Keratinocyte (primary cell): ENCODE measurements around the gene GAS2. TPM values are rescaled to one million over a fixed set of nuclear protein-coding genes. Genes with fewer than 3 reads are reported as not detected.

Experiments
- DNase-seq: peaks from one replicate; pipeline ENCODE4 v3.0.0-alpha.2; 2011; ENCODE audit warnings: low read depth, missing footprints, low spot score
- FAIRE-seq: peaks from 2 replicates; lab custom pipeline; 2011; peaks lifted over from hg19 to GRCh38; lab: Jason Lieb, UNC
- H2AFZ ChIP-seq: 2 replicates; pipeline ENCODE4 v1.6.0; 2012; ENCODE audit warnings: low read length, control low read depth, inconsistent platforms; ENCODE audit not compliant: control insufficient read depth
- H3K27ac ChIP-seq: 2 replicates; pipeline ENCODE4 v1.5.1; 2011; ENCODE audit warnings: low read length; ENCODE audit not compliant: control insufficient read depth, insufficient read depth
- H3K27me3 ChIP-seq: 3 replicates; pipeline ENCODE4 v1.6.0; 2011; ENCODE audit warnings: low read length; ENCODE audit not compliant: control insufficient read depth, insufficient read depth; ENCODE audit errors: extremely low read depth
- H3K36me3 ChIP-seq, 2 experiments: 2 replicates in 1 of 2; 3 replicates in 1 of 2; pipeline ENCODE4 v1.5.1; 2011; ENCODE audit warnings: low read length in 2 of 2, mild to moderate bottlenecking in 1 of 2; ENCODE audit not compliant: control insufficient read depth in 2 of 2, insufficient read depth in 2 of 2; ENCODE audit errors: extremely low read depth in 1 of 2
- H3K4me1 ChIP-seq: 3 replicates; pipeline ENCODE4 v1.5.1; 2011; ENCODE audit warnings: low read length; ENCODE audit not compliant: control insufficient read depth, insufficient read depth; ENCODE audit errors: extremely low read depth
- H3K4me2 ChIP-seq: 3 replicates; pipeline ENCODE4 v1.6.0; 2011; ENCODE audit warnings: low read depth, low read length; ENCODE audit not compliant: control insufficient read depth, insufficient read depth; ENCODE audit errors: extremely low read depth
- H3K4me3 ChIP-seq, 3 experiments: fragments of 200-600 bp in 1 of 3; sonication (generic) in 1 of 3; 2 replicates in 2 of 3; 3 replicates in 1 of 3; pipeline ENCODE4 v1.5.1; 2011 to 2016; ENCODE audit warnings: low read length in 3 of 3, mild to moderate bottlenecking in 3 of 3, control low read depth in 2 of 3, inconsistent platforms in 1 of 3, low read depth in 1 of 3, mixed read lengths in 1 of 3, mixed run types in 1 of 3, moderate library complexity in 1 of 3; ENCODE audit not compliant: control insufficient read depth in 2 of 3, insufficient read depth in 2 of 3; ENCODE audit errors: extremely low read depth in 1 of 3
- H3K79me2 ChIP-seq: 2 replicates; pipeline ENCODE4 v1.6.0; 2012; ENCODE audit warnings: low read length; ENCODE audit not compliant: control insufficient read depth, insufficient read depth
- H3K9ac ChIP-seq: 3 replicates; pipeline ENCODE4 v1.6.0; 2011; ENCODE audit warnings: low read length; ENCODE audit not compliant: control insufficient read depth, insufficient read depth; ENCODE audit errors: extremely low read depth
- H3K9me1 ChIP-seq: 3 replicates; pipeline ENCODE4 v1.6.0; 2011; ENCODE audit warnings: low read length; ENCODE audit not compliant: control insufficient read depth, insufficient read depth; ENCODE audit errors: extremely low read depth
- H3K9me3 ChIP-seq: 2 replicates; pipeline ENCODE4 v1.5.1; 2012; ENCODE audit warnings: low read depth, low read length; ENCODE audit not compliant: control insufficient read depth
- H4K20me1 ChIP-seq: 3 replicates; pipeline ENCODE4 v1.6.0; 2011; ENCODE audit warnings: low read length; ENCODE audit not compliant: control insufficient read depth, insufficient read depth; ENCODE audit errors: extremely low read depth
- EZH2 ChIP-seq: IDR thresholded peaks from one replicate; pipeline ENCODE4 v1.6.1; 2012; ENCODE audit warnings: inconsistent platforms, mild to moderate bottlenecking, low read length, moderate library complexity
- dilution Hi-C: fragments of 300-500 bp; cut with MboI; formaldehyde crosslinking; loops from one replicate; pipeline ENCODE4 v1.7.0; 2020; ENCODE audit warnings: low sequenced_read_pairs; ENCODE audit not compliant: extremely low pct_ligation_motif_present
- polyA plus RNA-seq, 5 experiments: library from polyadenylated mRNA; depleted of rRNA in 3 of 5; stranded (reverse) in 3 of 5; stranded (forward) in 1 of 5; unstranded in 1 of 5; fragments of >200 nt; gene quantifications; 1 replicate in 1 of 5; 2 replicates in 3 of 5; 3 replicates in 1 of 5; pipeline versions ENCODE4 v1.2.1 to v1.2.3, GENCODE V29; 2011 to 2012; ENCODE audit warnings: missing spikeins in 2 of 5, low read depth in 1 of 5, low replicate concordance in 1 of 5
- TF ChIP-seq, protein P1 (sequence below), 3 experiments: IDR thresholded peaks in 1 of 3; conservative IDR thresholded peaks in 1 of 3; optimal IDR thresholded peaks in 1 of 3; 2 replicates in 2 of 3; 3 replicates in 1 of 3; pipeline versions ENCODE3 to v1.5.1; 2011; ENCODE audit warnings: low read length in 3 of 3, mild to moderate bottlenecking in 3 of 3, moderate library complexity in 2 of 3, control low read depth in 1 of 3, inconsistent platforms in 1 of 3; ENCODE audit not compliant: insufficient read depth in 2 of 3; ENCODE audit errors: extremely low read depth in 1 of 3

GAS2 gene
- polyA plus RNA-seq, 1 donor (not counting 4 experiments of a cell fraction or from before 2014, with no cell fraction given) = 0.62 TPM

DNA sequence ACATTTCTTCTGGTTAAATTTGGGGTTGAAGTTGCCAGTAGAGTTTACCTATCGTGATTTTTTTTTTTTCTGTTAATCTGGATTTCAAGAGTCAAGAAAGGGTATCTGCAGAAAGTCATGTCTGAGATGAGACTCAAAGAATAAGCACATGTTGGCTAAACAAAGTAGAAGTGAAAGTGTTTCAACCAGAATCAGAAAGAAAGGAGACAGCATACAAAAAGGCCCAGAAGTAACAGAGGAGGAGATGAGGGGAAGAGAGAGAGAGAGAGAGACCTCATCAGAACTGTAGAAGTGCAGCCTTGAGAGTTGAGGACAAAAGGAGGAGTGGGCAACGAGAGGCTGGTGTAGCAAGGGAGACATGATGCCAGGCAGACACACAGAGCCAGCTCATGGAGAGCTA, 108.3 kb downstream of the GAS2 start:
- DNase-seq (no peak), FAIRE-seq (no peak)
- no peaks in the 10 kb centered on the region for H3K4me1 ChIP-seq

DNA sequence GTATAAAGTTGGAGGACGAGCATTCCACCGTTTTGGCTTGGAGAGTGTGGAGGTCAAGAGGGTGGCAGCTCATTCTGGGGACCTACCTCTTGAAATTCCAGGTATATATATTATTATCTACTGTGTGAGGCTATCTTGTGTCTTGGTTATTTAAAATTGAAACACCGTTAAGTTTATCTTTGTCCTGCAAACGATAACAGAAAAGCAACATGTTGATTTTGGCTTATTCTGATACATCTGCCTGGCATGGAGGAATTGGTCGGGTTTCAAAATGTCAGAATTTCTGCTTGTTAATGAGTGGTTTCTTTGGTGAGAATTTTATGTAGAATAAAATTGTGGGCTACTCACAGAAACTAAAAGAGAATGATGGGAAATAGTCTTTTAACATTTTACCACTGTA, 108.8 kb downstream of the GAS2 start:
- Histone ChIP-seq H3K36me3 (no peaks in the 10 kb centered on the region), H3K4me3 (no peak overlapping the region), H3K9me1 (no peaks in the 10 kb centered on the region), H4K20me1 (no peaks in the 10 kb centered on the region), H3K79me2 (no peaks in the 10 kb centered on the region), H3K27ac (no peak overlapping the region), H3K27me3 (no peaks in the 10 kb centered on the region), H3K4me2 (no peak overlapping the region), H3K9ac (no peak overlapping the region), H3K4me1 (no peaks in the 10 kb centered on the region), H2AFZ (no peak overlapping the region), H3K9me3 (no peaks in the 10 kb centered on the region)
- dilution Hi-C loops = loop anchor here (25.0 kb wide), 2 partner anchors 88 to 213 kb away; no protein-coding TSS in a partner anchor
- DNase-seq = no peak
- no peak for FAIRE-seq
- TF ChIP-seq, protein P1, sequence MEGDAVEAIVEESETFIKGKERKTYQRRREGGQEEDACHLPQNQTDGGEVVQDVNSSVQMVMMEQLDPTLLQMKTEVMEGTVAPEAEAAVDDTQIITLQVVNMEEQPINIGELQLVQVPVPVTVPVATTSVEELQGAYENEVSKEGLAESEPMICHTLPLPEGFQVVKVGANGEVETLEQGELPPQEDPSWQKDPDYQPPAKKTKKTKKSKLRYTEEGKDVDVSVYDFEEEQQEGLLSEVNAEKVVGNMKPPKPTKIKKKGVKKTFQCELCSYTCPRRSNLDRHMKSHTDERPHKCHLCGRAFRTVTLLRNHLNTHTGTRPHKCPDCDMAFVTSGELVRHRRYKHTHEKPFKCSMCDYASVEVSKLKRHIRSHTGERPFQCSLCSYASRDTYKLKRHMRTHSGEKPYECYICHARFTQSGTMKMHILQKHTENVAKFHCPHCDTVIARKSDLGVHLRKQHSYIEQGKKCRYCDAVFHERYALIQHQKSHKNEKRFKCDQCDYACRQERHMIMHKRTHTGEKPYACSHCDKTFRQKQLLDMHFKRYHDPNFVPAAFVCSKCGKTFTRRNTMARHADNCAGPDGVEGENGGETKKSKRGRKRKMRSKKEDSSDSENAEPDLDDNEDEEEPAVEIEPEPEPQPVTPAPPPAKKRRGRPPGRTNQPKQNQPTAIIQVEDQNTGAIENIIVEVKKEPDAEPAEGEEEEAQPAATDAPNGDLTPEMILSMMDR (optimal IDR thresholded peaks at IDR 0.05 in 1 of 3, IDR thresholded peaks at IDR 0.05 in 1 of 3, conservative IDR thresholded peaks at IDR 0.05 in 1 of 3; ENCODE audit: extremely low read depth in 1 of 3, insufficient read depth in 2 of 3, low read length in 3 of 3) = no peak
- TF ChIP-seq EZH2 = no peak

More for the DNA sequence above, 108.3 kb downstream of the GAS2 start:
- TF ChIP-seq, protein P1 (optimal IDR thresholded peaks at IDR 0.05 in 1 of 3, IDR thresholded peaks at IDR 0.05 in 1 of 3, conservative IDR thresholded peaks at IDR 0.05 in 1 of 3; ENCODE audit: extremely low read depth in 1 of 3, insufficient read depth in 2 of 3, low read length in 3 of 3) = no peak
- no peak for TF ChIP-seq EZH2
- H3K4me2 ChIP-seq = no peak overlapping the region
- no peaks in the 10 kb centered on the region for H3K9me3 ChIP-seq
- H3K79me2 ChIP-seq = no peaks in the 10 kb centered on the region
- H4K20me1 ChIP-seq = no peaks in the 10 kb centered on the region
- H2AFZ ChIP-seq = no peak overlapping the region
- H3K27me3 ChIP-seq = no peaks in the 10 kb centered on the region
- no peaks in the 10 kb centered on the region for H3K36me3 ChIP-seq
- no peak overlapping the region for H3K4me3 ChIP-seq
- no peak overlapping the region for H3K9ac ChIP-seq
- no peak overlapping the region for H3K27ac ChIP-seq
- dilution Hi-C loops = loop anchor here (25.0 kb wide), 2 partner anchors 87 to 212 kb away; no protein-coding TSS in a partner anchor
- no peaks in the 10 kb centered on the region for H3K9me1 ChIP-seq
